HepG2 (cell line): ENCODE results near the gene LTB4R2. TPM values are rescaled to one million over a fixed set of nuclear protein-coding genes. Genes with fewer than 3 reads are reported as not detected.

Experiments used
- CENPT ChIP-seq: sonication (generic); formaldehyde crosslinking; IDR thresholded peaks from 2 replicates; pipeline ENCODE4 v1.8.0; 2022; ENCODE audit warnings: low read depth, mild to moderate bottlenecking, moderate library complexity, missing genetic modification reagents
- E2F2 ChIP-seq: sonication (generic); formaldehyde crosslinking; IDR thresholded peaks from 2 replicates; pipeline ENCODE4 v1.4.0; 2020; ENCODE audit warnings: missing genetic modification reagents, borderline replicate concordance
- FLYWCH1 ChIP-seq: sonication (generic); formaldehyde crosslinking; IDR thresholded peaks from 2 replicates; pipeline ENCODE4 v1.8.1; 2023; ENCODE audit warnings: mild to moderate bottlenecking, missing genetic modification reagents
- FOXP4 ChIP-seq: sonication (generic); formaldehyde crosslinking; IDR thresholded peaks from 2 replicates; pipeline ENCODE4 v1.4.0; 2020; ENCODE audit warnings: missing genetic modification reagents
- HOXA7 ChIP-seq: sonication (generic); formaldehyde crosslinking; IDR thresholded peaks from 2 replicates; pipeline ENCODE4 v1.8.1; 2022; ENCODE audit warnings: mild to moderate bottlenecking, missing genetic modification reagents, moderate library complexity
- LBX2 ChIP-seq: sonication (generic); formaldehyde crosslinking; IDR thresholded peaks from 2 replicates; pipeline ENCODE4 v1.5.0; 2020; ENCODE audit warnings: missing genetic modification reagents, mild to moderate bottlenecking, borderline replicate concordance
- MBD4 ChIP-seq: IDR thresholded peaks from 2 replicates; pipeline ENCODE4 v1.6.1; 2012; ENCODE audit warnings: low read length, inconsistent platforms, borderline replicate concordance
- MEIS1 ChIP-seq: sonication (generic); formaldehyde crosslinking; IDR thresholded peaks from 2 replicates; pipeline ENCODE4 v1.9.0; 2021; ENCODE audit warnings: mild to moderate bottlenecking, missing genetic modification reagents, moderate library complexity, borderline replicate concordance
- MEIS2 ChIP-seq: sonication (generic); formaldehyde crosslinking; IDR thresholded peaks from 2 replicates; pipeline ENCODE4 v1.9.0; 2021; ENCODE audit warnings: mild to moderate bottlenecking, missing genetic modification reagents
- NR3C1 ChIP-seq: sonication (generic); formaldehyde crosslinking; IDR thresholded peaks from 2 replicates; pipeline ENCODE4 v1.4.0; 2020; ENCODE audit warnings: missing genetic modification reagents
- PBX2 ChIP-seq: IDR thresholded peaks from 2 replicates; pipeline ENCODE4 v1.6.1; 2016; ENCODE audit warnings: control low read depth
- SAP130 ChIP-seq: IDR thresholded peaks from 2 replicates; pipeline ENCODE4 v1.6.1; 2016; ENCODE audit warnings: low read depth
- SKIL ChIP-seq: sonication (generic); formaldehyde crosslinking; IDR thresholded peaks from 2 replicates; pipeline ENCODE4 v1.8.0; 2022; ENCODE audit warnings: missing genetic modification reagents, mild to moderate bottlenecking, moderate library complexity, borderline replicate concordance
- SP2 ChIP-seq: sonication (generic); formaldehyde crosslinking; IDR thresholded peaks from 2 replicates; pipeline ENCODE4 v1.5.1; 2020; ENCODE audit warnings: mild to moderate bottlenecking, missing genetic modification reagents
- ZKSCAN5 ChIP-seq: sonication (generic); formaldehyde crosslinking; IDR thresholded peaks from 2 replicates; pipeline ENCODE4 v1.5.1; 2020; ENCODE audit warnings: mild to moderate bottlenecking, missing genetic modification reagents
- ZNF207 ChIP-seq: fragments of 450-650 bp; IDR thresholded peaks from 2 replicates; pipeline ENCODE4 v1.6.1; 2016; ENCODE audit warnings: antibody characterized with exemption, borderline replicate concordance
- ZNF232 ChIP-seq: sonication (generic); formaldehyde crosslinking; IDR thresholded peaks from 2 replicates; pipeline ENCODE4 v1.4.0; 2020; ENCODE audit warnings: missing genetic modification reagents, borderline replicate concordance
- ZNF256 ChIP-seq: sonication (generic); formaldehyde crosslinking; conservative IDR thresholded peaks from 2 replicates; pipeline ENCODE4 v1.4.0; 2020; ENCODE audit warnings: missing genetic modification reagents
- ZNF772 ChIP-seq: sonication (generic); formaldehyde crosslinking; IDR thresholded peaks from 2 replicates; pipeline ENCODE4 v1.5.0; 2020; ENCODE audit warnings: mild to moderate bottlenecking, missing genetic modification reagents
- polyA plus RNA-seq, 8 experiments: library from polyadenylated mRNA; depleted of rRNA in 3 of 8; stranded (reverse) in 7 of 8; unstranded in 1 of 8; fragments of >200 nt; fragmentation: Illumina TruSeq in 4 of 8; extraction: Trizol in 4 of 8; gene quantifications; 2 replicates each; pipeline versions ENCODE4 v1.2.1 to v1.2.3, GENCODE V29; 2011 to 2016; ENCODE audit warnings: low read depth in 4 of 8, missing spikeins in 1 of 8, mixed read lengths in 1 of 8; ENCODE audit not compliant: insufficient read depth in 1 of 8
- total RNA-seq, 5 experiments: library from RNA; depleted of rRNA; stranded (reverse); fragments of >200 nt; fragmentation: Illumina TruSeq; extraction: Trizol; gene quantifications; 2 replicates each; pipeline ENCODE4 v1.2.3, GENCODE V29; 2016; ENCODE audit warnings: low read depth in 1 of 5

LTB4R2 gene
- total and polyA plus RNA-seq, 2 of the 13 experiments (the other 11 are each of a cell fraction or from before 2014, with no cell fraction given) = 3.9 to 6.9 TPM

GRCh38 chr14:24331731-24332267 lies 21.9 kb downstream of the LTB4R2 start (continued):
- TF ChIP-seq LBX2 = no peak
- TF ChIP-seq ZNF232 = no peak
- TF ChIP-seq NR3C1 (CRISPR knock-in tag) = no peak
- TF ChIP-seq ZNF772 (CRISPR knock-in tag) = no peak
- TF ChIP-seq ZKSCAN5 = 0 out of 2 replicates have a peak, but pooled peaks have one; percentile 39
- no peak for TF ChIP-seq CENPT (CRISPR knock-in tag)
- no peak for TF ChIP-seq ZNF207
- TF ChIP-seq PBX2 = 0 out of 2 replicates have a peak, but pooled peaks have one; percentile 32
- TF ChIP-seq SP2 (CRISPR knock-in tag) = peak; percentile 20; the same call in 1 of the 2 replicates
- no peak; the same call in 1 of the 2 replicates for TF ChIP-seq HOXA7
- TF ChIP-seq ZNF256 (CRISPR knock-in tag) = peak; percentile 22; the same call in 1 of the 2 replicates
- no peak for TF ChIP-seq SKIL (CRISPR knock-in tag)
- peak; percentile 29; the same call in 1 of the 2 replicates for TF ChIP-seq MEIS2 (CRISPR knock-in tag)
- TF ChIP-seq FOXP4 (CRISPR knock-in tag) = 0 out of 2 replicates have a peak, but pooled peaks have one; percentile 12
- 0 out of 2 replicates have a peak, but pooled peaks have one; percentile 22 for TF ChIP-seq FLYWCH1 (CRISPR knock-in tag)
- no peak; the same call in 1 of the 2 replicates for TF ChIP-seq E2F2 (CRISPR knock-in tag)
- no peak for TF ChIP-seq SAP130 (CRISPR knock-in tag)
- no peak for TF ChIP-seq MBD4
- TF ChIP-seq MEIS1 (CRISPR knock-in tag) = no peak
